Body of pancreas (tissue), 4 donors: ENCODE results near the gene EFNA3. TPM values are rescaled to one million over a fixed set of nuclear protein-coding genes. Genes with fewer than 3 reads are reported as not detected.

Source experiments
- ATAC-seq: fragments of 150-250 bp; one replicate; pipeline ENCODE4 v1.9.1; 2016
- DNase-seq, 4 donors: peaks; one replicate each; pipeline ENCODE4 v3.0.0-alpha.2; 2019
- H3K27ac ChIP-seq, 4 donors: fragments of 200-600 bp; sonication (generic); 1 replicate in 3 of 4; 2 replicates in 1 of 4; pipeline versions ENCODE4 v1.5.1 to v1.6.1; 2016 to 2019; ENCODE audit warnings: mild to moderate bottlenecking in 1 of 4, mixed read lengths in 1 of 4, moderate library complexity in 1 of 4
- H3K27me3 ChIP-seq, 2 donors: fragments of 200-600 bp; sonication (generic); one replicate each; pipeline ENCODE4 v1.6.0; 2016; ENCODE audit warnings: mild to moderate bottlenecking in 1 of 2
- H3K36me3 ChIP-seq, 2 donors: fragments of 200-600 bp; sonication (generic); replicated peaks in 1 of 2; 2 replicates each; pipeline ENCODE4 v1.5.1; 2016; ENCODE audit warnings: low read depth in 2 of 2; ENCODE audit not compliant: insufficient read depth in 1 of 2
- H3K4me1 ChIP-seq: fragments of 200-600 bp; sonication (generic); one replicate; pipeline ENCODE4 v1.6.0; 2016
- H3K4me3 ChIP-seq, 2 donors: fragments of 200-600 bp; sonication (generic); 1 replicate in 1 of 2; 2 replicates in 1 of 2; pipeline ENCODE4 v1.5.1; 2016 to 2019
- H3K9me3 ChIP-seq, 3 donors: fragments of 200-600 bp; sonication (generic); 1 replicate in 2 of 3; 2 replicates in 1 of 3; pipeline ENCODE4 v1.5.1; 2016
- POLR2A ChIP-seq, 3 donors: fragments of 450-650 bp; IDR thresholded peaks; one replicate each; pipeline ENCODE4 v1.6.1; 2016; ENCODE audit warnings: antibody characterized with exemption in 3 of 3, mild to moderate bottlenecking in 2 of 3
- WGBS, 2 donors: methylation state at CpG; one replicate each; pipeline ENCODE4 v1.1.5; 2017; 5-methylcytosine and 5-hydroxymethylcytosine counted together
- intact Hi-C: fragments of 100-400 bp; cut with DNase I; formaldehyde crosslinking; loops from one replicate; pipeline ENCODE4 v1.15.1; 2023
- total RNA-seq, 2 donors: library from RNA; depleted of rRNA; stranded (reverse); fragments of >200 nt; gene quantifications; one replicate each; pipeline ENCODE4 v1.1.0, GENCODE V29; 2016
- TF ChIP-seq, protein P1 (sequence below), 7 experiments: fragments of 450-650 bp in 4 of 7; fragments of 200-600 bp in 3 of 7; sonication (generic) in 3 of 7; IDR thresholded peaks; one replicate each; pipeline ENCODE4 v1.5.1; 2016 to 2019; ENCODE audit warnings: antibody characterized with exemption in 7 of 7

Gene EFNA3
- total RNA-seq, 2 donors from 2014 or later = 1.8 TPM; not detected in 1

DNA sequence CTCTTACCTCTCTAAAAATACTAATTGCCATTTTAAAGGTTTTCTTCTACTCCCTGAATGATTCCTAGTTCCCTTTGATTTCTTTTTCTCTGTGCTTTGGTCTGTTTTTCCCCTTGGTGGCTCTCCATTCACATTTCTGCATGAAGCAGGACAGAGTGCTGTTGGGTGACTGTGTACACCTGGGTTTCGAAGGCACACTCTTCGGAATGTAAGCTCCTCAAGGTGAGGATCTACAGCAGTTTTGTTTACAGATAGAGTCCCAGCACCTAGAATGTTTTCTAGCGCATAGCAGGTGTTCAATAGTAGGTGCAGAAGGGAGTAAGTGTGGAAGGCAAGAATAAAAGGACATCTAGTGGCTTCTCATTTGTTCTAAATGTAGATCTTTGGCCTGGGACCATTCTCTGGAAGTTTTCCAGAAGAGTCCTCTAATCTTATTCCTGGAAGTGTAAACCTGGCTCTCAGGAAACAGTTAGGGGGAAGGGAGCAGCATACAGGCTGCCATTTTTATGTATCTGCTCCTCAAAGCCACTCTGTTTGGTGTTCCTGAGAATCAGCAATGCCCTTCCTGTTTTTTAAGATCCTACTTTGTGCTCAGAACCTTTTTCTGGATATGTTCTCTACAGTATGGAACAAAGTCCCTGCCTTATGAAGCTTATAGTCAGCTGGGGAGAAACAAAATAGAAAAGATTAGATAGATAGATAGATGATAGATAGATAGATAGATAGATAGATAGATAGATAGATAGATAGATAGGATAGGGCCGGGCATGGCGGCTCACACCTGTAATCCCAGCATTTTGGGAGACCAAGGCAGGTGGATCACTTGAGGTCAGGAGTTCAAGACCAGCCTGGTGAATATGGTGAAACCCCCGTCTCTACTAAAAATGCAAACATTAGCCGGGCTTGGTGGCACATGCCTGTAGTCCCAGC lies 26.2 kb downstream of the EFNA3 start:
- H3K4me1 ChIP-seq = peaks cover 16% of the 10 kb centered on the region
- no peak overlapping the region for H3K4me3 ChIP-seq
- TF ChIP-seq, protein P1, sequence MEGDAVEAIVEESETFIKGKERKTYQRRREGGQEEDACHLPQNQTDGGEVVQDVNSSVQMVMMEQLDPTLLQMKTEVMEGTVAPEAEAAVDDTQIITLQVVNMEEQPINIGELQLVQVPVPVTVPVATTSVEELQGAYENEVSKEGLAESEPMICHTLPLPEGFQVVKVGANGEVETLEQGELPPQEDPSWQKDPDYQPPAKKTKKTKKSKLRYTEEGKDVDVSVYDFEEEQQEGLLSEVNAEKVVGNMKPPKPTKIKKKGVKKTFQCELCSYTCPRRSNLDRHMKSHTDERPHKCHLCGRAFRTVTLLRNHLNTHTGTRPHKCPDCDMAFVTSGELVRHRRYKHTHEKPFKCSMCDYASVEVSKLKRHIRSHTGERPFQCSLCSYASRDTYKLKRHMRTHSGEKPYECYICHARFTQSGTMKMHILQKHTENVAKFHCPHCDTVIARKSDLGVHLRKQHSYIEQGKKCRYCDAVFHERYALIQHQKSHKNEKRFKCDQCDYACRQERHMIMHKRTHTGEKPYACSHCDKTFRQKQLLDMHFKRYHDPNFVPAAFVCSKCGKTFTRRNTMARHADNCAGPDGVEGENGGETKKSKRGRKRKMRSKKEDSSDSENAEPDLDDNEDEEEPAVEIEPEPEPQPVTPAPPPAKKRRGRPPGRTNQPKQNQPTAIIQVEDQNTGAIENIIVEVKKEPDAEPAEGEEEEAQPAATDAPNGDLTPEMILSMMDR (IDR thresholded peaks at IDR 0.05) = no peak
- no peak for TF ChIP-seq POLR2A (IDR thresholded peaks at IDR 0.05)
- no peak for DNase-seq
- H3K36me3 ChIP-seq = no peaks in the 10 kb centered on the region
- no peaks in the 10 kb centered on the region for H3K9me3 ChIP-seq
- ATAC-seq = peak; percentile 50
- H3K27me3 ChIP-seq = no peaks in the 10 kb centered on the region
- intact Hi-C loops = no loop called here
- 74 to 78% methylated on average over 7 of the region's 7 CpGs for WGBS, 2 donors
- peak overlapping the region in 1 of 4 donors; percentile 12 for H3K27ac ChIP-seq

DNA sequence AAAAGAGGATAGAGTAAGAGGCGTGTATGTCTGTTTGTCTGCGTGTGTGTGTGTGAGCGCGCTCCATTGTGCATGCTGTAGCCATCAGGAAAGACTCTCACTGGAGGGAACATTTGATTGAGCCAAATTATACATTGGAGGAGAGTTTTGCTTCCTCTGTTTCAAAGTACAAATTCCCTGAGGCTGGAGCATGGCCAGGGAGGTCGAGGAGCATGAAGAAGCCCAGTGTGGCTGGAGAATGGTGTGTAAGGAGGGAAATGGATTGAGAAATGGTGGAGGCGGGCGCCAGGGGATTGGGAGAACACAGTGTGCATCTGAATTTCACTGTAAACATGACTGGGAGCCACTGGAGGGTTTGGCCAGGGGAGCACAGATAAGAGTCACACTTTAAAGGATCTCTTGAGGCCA lies 27.0 kb downstream of the EFNA3 start:
- no peak overlapping the region for H3K27ac ChIP-seq
- no peaks in the 10 kb centered on the region for H3K9me3 ChIP-seq
- no peaks in the 10 kb centered on the region for H3K36me3 ChIP-seq
- WGBS, 2 donors = 68 to 80% methylated on average over 7 of the region's 7 CpGs
- ATAC-seq (no peak), DNase-seq (peak in 1 of 4 donors; percentile 16)
- peaks cover 16% of the 10 kb centered on the region for H3K4me1 ChIP-seq
- intact Hi-C loops = no loop called here
- H3K4me3 ChIP-seq = no peak overlapping the region
- TF ChIP-seq POLR2A (IDR thresholded peaks at IDR 0.05) = no peak
- no peaks in the 10 kb centered on the region for H3K27me3 ChIP-seq

DNA sequence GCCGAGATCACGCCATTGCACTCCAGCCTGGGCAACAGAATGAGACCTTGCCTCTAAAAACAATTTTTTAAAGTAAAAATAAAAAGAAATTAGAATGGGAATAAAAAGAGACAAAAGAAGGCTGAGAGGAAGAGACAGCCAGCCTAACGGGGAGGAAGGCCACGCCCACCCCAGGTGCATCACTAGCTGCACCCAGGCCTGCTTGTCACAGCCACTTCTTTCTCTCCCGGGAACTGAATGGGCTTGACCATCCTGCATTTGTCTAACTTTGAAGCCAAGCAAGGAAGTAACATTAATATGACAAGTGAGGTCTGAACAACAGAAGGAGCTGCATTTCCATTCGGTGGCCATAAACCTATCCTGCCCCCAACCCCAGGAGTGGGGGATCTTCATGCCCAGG lies 28.2 kb downstream of the EFNA3 start:
- Histone ChIP-seq H3K4me1 (peaks cover 16% of the 10 kb centered on the region), H3K27ac (no peak overlapping the region), H3K36me3 (no peaks in the 10 kb centered on the region), H3K9me3 (no peaks in the 10 kb centered on the region), H3K4me3 (no peak overlapping the region), H3K27me3 (no peaks in the 10 kb centered on the region)
- DNase-seq (no peak), ATAC-seq (no peak)
- 76 to 78% methylated on average over 6 of the region's 6 CpGs for WGBS, 2 donors
- intact Hi-C loops = no loop called here
- TF ChIP-seq POLR2A (IDR thresholded peaks at IDR 0.05) = no peak
- TF ChIP-seq, protein P1 (IDR thresholded peaks at IDR 0.05) = no peak

DNA sequence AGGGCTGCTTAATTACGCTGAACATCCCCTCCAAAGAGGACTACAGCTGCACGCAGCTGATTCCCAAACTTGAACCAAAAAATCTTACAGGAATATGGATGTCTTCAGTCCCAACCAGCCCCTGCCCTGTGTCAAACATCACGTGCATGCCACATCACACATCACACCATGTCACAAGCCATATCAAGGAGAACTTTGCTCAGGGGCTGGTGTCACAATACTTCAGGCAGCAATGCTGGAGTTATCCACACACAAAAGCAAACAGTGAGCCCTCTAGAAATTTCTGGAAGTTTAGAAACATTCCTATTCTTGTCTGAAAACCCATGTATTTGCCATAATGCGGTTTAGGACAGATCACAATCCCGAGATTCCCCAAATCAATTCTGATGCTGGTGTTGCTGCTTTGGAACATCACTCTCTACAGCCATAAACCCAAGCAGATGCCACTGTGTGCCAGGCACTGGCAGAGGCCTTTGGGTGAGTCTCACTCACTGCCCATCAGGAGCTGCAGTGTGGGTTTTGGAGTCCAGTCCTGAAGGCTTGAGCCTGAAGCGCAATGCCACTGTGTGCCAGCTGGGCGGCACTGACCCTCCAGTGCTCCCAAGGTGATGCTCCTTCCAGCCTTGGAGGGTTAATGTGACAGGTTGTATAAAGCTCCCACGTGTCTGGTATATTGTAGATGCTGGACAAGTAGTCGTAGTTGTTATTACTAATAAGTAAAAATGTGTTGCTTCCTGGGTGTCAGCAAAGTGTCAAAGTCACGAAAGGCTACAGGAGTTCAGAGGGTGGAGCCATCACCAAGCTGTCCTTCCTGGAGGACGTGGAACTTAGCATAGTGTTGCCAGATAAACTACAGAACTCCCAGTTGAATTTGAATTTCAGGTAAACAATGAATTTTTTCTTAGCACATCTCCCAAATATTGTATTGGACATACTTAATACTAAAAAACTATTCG lies 28.9 kb downstream of the EFNA3 start:
- peaks cover 12% of the 10 kb centered on the region for H3K4me1 ChIP-seq
- no peak overlapping the region for H3K27ac ChIP-seq
- intact Hi-C loops = no loop called here
- H3K9me3 ChIP-seq = no peaks in the 10 kb centered on the region
- H3K36me3 ChIP-seq = no peaks in the 10 kb centered on the region
- WGBS, 2 donors = 65% methylated on average over 12 of the region's 12 CpGs
- ATAC-seq = no peak
- no peak overlapping the region for H3K4me3 ChIP-seq
- no peaks in the 10 kb centered on the region for H3K27me3 ChIP-seq
- DNase-seq = no peak
- TF ChIP-seq, protein P1 (IDR thresholded peaks at IDR 0.05) = no peak
- TF ChIP-seq POLR2A (IDR thresholded peaks at IDR 0.05) = no peak

DNA sequence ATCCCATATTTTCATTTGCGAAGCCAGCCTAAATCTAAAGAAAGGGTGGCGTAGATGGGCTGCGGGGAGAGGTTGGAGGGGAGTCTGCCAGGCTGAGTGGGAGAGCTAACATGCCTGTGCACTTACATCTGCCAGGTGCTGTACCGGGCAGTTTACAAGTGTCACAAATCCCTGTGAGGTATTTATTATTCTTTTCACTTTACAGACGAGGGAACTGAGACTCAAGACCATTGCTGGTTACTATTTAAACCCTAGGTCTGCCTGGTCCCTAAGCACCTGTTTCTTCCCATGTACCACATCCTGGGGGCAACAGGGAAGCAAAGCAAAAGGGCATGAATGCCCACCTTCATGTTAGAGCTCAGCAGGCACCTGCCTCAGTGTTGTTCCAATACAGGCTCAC lies 29.7 kb downstream of the EFNA3 start:
- ATAC-seq (no peak), DNase-seq (no peak)
- Histone ChIP-seq H3K4me1 (peaks cover 12% of the 10 kb centered on the region), H3K4me3 (no peak overlapping the region), H3K27me3 (no peaks in the 10 kb centered on the region), H3K9me3 (no peaks in the 10 kb centered on the region), H3K36me3 (no peaks in the 10 kb centered on the region), H3K27ac (no peak overlapping the region)
- intact Hi-C loops = no loop called here
- 66 to 75% methylated on average over 5 of the region's 5 CpGs for WGBS, 2 donors
- no peak for TF ChIP-seq POLR2A (IDR thresholded peaks at IDR 0.05)
- TF ChIP-seq, protein P1 (IDR thresholded peaks at IDR 0.05) = no peak
